ENCODE data around the gene ZEB2.

The ZEB2 gene

GRCh38 chr2:144493027-144493809 is 26.7 kb downstream of the ZEB2 start:
- peak; percentile 8 for DNase-seq

- no peak for DNase-seq
Observed at GRCh38 chr2:144490857-144491256, 29.1 kb downstream of the ZEB2 start.

GRCh38 chr2:144490017-144490416 is 29.9 kb downstream of the ZEB2 start:
- DNase-seq = no peak

GRCh38 chr2:144489315-144489916 is 30.5 kb downstream of the ZEB2 start:
- no peak for DNase-seq

- DNase-seq = no peak
Observed at GRCh38 chr2:144484201-144484948, 35.5 kb downstream of the ZEB2 start.

- DNase-seq = no peak
Observed at GRCh38 chr2:144481666-144482065, 38.3 kb downstream of the ZEB2 start.

GRCh38 chr2:144481109-144481508 is 38.8 kb downstream of the ZEB2 start:
- DNase-seq = no peak

- no peak for DNase-seq
Observed at GRCh38 chr2:144480285-144480684, 39.6 kb downstream of the ZEB2 start.

GRCh38 chr2:144479659-144480058 is 40.3 kb downstream of the ZEB2 start:
- DNase-seq = no peak

- DNase-seq = no peak
Observed at GRCh38 chr2:144479138-144479537, 40.8 kb downstream of the ZEB2 start.

GRCh38 chr2:144477957-144478311 is 42.0 kb downstream of the ZEB2 start:
- no peak for DNase-seq

GRCh38 chr2:144477281-144477956 is 42.5 kb downstream of the ZEB2 start:
- DNase-seq = no peak

GRCh38 chr2:144476682-144477081 is 43.2 kb downstream of the ZEB2 start:
- no peak for DNase-seq

- DNase-seq = no peak
Observed at GRCh38 chr2:144475569-144476275, 44.2 kb downstream of the ZEB2 start.

- no peak for DNase-seq
Observed at GRCh38 chr2:144475044-144475443, 44.9 kb downstream of the ZEB2 start.

- DNase-seq = no peak
Observed at GRCh38 chr2:144474017-144474416, 45.9 kb downstream of the ZEB2 start.

- no peak for DNase-seq
Observed at GRCh38 chr2:144472911-144473310, 47.0 kb downstream of the ZEB2 start.

GRCh38 chr2:144472046-144472412 is 47.9 kb downstream of the ZEB2 start:
- no peak for DNase-seq

GRCh38 chr2:144471305-144472045 is 48.4 kb downstream of the ZEB2 start:
- DNase-seq = no peak

GRCh38 chr2:144470816-144471215 is 49.1 kb downstream of the ZEB2 start:
- DNase-seq = no peak

- no peak for DNase-seq
Observed at GRCh38 chr2:144470334-144470733, 49.6 kb downstream of the ZEB2 start.

- DNase-seq = no peak
Observed at GRCh38 chr2:144469798-144470197, 50.1 kb downstream of the ZEB2 start.

All from CD4-positive, alpha-beta T cell treated with Interferon gamma for 1 hour (primary cell).